ENCODE data around the gene STIP1.

Gene STIP1

GRCh38 chr11:64140082-64140481 is 45.9 kb upstream of the STIP1 start:
- TF ChIP-seq TEAD4 (IDR thresholded peaks at IDR 0.05) (no peak), YY1 (IDR thresholded peaks at IDR 0.05; ENCODE audit: low read depth) (no peak), FOXM1 (IDR thresholded peaks at IDR 0.05; ENCODE audit: borderline replicate concordance, low read depth) (no peak)

- TF ChIP-seq USF1 (IDR thresholded peaks at IDR 0.05) (no peak; the same call in 1 of the 2 replicates), MAX (IDR thresholded peaks at IDR 0.05) (peak; percentile 61), RAD21 (IDR thresholded peaks at IDR 0.05; ENCODE audit: low read depth) (no peak), FOXM1 (IDR thresholded peaks at IDR 0.05; ENCODE audit: borderline replicate concordance, low read depth) (no peak), CEBPB (IDR thresholded peaks at IDR 0.05) (peak; percentile 51), ZBTB7A (IDR thresholded peaks at IDR 0.05; ENCODE audit: low read depth) (no peak), TEAD4 (IDR thresholded peaks at IDR 0.05) (peak; percentile 63), YY1 (IDR thresholded peaks at IDR 0.05; ENCODE audit: low read depth) (no peak), TAF1 (IDR thresholded peaks at IDR 0.05; ENCODE audit: low read depth) (no peak), REST (IDR thresholded peaks at IDR 0.05; ENCODE audit: low read depth) (no peak), NFIC (IDR thresholded peaks at IDR 0.05) (peak; percentile 89), EP300 (IDR thresholded peaks at IDR 0.05; ENCODE audit: borderline replicate concordance) (peak; percentile 71), TCF12 (IDR thresholded peaks at IDR 0.05; ENCODE audit: low read depth) (peak; percentile 84)
Observed at GRCh38 chr11:64141081-64141783, 44.7 kb upstream of the STIP1 start.

GRCh38 chr11:64144587-64145472 is 41.1 kb upstream of the STIP1 start:
- TF ChIP-seq EP300 (IDR thresholded peaks at IDR 0.05; ENCODE audit: borderline replicate concordance) (no peak), TAF1 (IDR thresholded peaks at IDR 0.05; ENCODE audit: low read depth) (no peak), REST (IDR thresholded peaks at IDR 0.05; ENCODE audit: low read depth) (no peak), CEBPB (IDR thresholded peaks at IDR 0.05) (no peak), TCF12 (IDR thresholded peaks at IDR 0.05; ENCODE audit: low read depth) (no peak), CREB1 (IDR thresholded peaks at IDR 0.05; ENCODE audit: low read depth) (no peak), TEAD4 (IDR thresholded peaks at IDR 0.05) (no peak), YY1 (IDR thresholded peaks at IDR 0.05; ENCODE audit: low read depth) (no peak), NFIC (IDR thresholded peaks at IDR 0.05) (no peak), RAD21 (IDR thresholded peaks at IDR 0.05; ENCODE audit: low read depth) (no peak), EGR1 (IDR thresholded peaks at IDR 0.05) (no peak)

- TF ChIP-seq YY1 (IDR thresholded peaks at IDR 0.05; ENCODE audit: low read depth): no peak
- no peak for TF ChIP-seq EP300 (IDR thresholded peaks at IDR 0.05; ENCODE audit: borderline replicate concordance)
- TF ChIP-seq FOXM1 (IDR thresholded peaks at IDR 0.05; ENCODE audit: borderline replicate concordance, low read depth): no peak
- no peak for TF ChIP-seq REST (IDR thresholded peaks at IDR 0.05; ENCODE audit: low read depth)
- no peak for TF ChIP-seq CEBPB (IDR thresholded peaks at IDR 0.05)
- peak; percentile 47 for TF ChIP-seq RAD21 (IDR thresholded peaks at IDR 0.05; ENCODE audit: low read depth)
- no peak for TF ChIP-seq TCF12 (IDR thresholded peaks at IDR 0.05; ENCODE audit: low read depth)
- no peak for TF ChIP-seq CREB1 (IDR thresholded peaks at IDR 0.05; ENCODE audit: low read depth)
Observed at GRCh38 chr11:64146036-64146955, 39.7 kb upstream of the STIP1 start.

All from Ishikawa (cell line).